Esophagus (tissue), 2 donors: ENCODE measurements around the gene AKAP17A. TPM values are rescaled to one million over a fixed set of nuclear protein-coding genes. Genes with fewer than 3 reads are reported as not detected.

Experiments used
- H3K27ac ChIP-seq, 2 donors: one replicate each; pipeline ENCODE4 v1.5.1; 2013; ENCODE audit warnings: low read depth in 2 of 2, mild to moderate bottlenecking in 2 of 2, inconsistent platforms in 1 of 2, low read length in 1 of 2, moderate library complexity in 1 of 2
- H3K27me3 ChIP-seq, 2 donors: one replicate each; pipeline ENCODE4 v1.6.1; 2013; ENCODE audit warnings: low read length in 2 of 2, control low read depth in 1 of 2, mild to moderate bottlenecking in 1 of 2; ENCODE audit not compliant: insufficient read depth in 2 of 2, control insufficient read depth in 1 of 2
- H3K36me3 ChIP-seq, 2 donors: one replicate each; pipeline ENCODE4 v1.6.1; 2013; ENCODE audit warnings: low read length in 1 of 2; ENCODE audit not compliant: control insufficient read depth in 2 of 2, insufficient read depth in 2 of 2
- H3K4me1 ChIP-seq, 2 donors: one replicate each; pipeline ENCODE4 v1.6.1; 2013; ENCODE audit warnings: low read length in 1 of 2; ENCODE audit not compliant: control insufficient read depth in 2 of 2, insufficient read depth in 2 of 2
- H3K4me3 ChIP-seq, 2 donors: one replicate each; pipeline ENCODE4 v1.5.1; 2013; ENCODE audit warnings: low read length in 2 of 2, mild to moderate bottlenecking in 2 of 2, low read depth in 1 of 2, moderate library complexity in 1 of 2
- H3K9me3 ChIP-seq, 2 donors: one replicate each; pipeline ENCODE4 v1.6.1; 2013; ENCODE audit warnings: mild to moderate bottlenecking in 2 of 2, low read depth in 1 of 2, low read length in 1 of 2, moderate library complexity in 1 of 2; ENCODE audit not compliant: control insufficient read depth in 2 of 2, insufficient read depth in 1 of 2
- WGBS, 2 donors: extraction: QIAGEN DNeasy Blood & Tissue Kit; methylation state at CpG; one replicate each; pipeline ENCODE4 v1.1.7; 2013; 5-methylcytosine and 5-hydroxymethylcytosine counted together
- polyA plus RNA-seq, 2 donors: library from polyadenylated mRNA; stranded (reverse); fragments of 200-250 nt; gene quantifications; one replicate each; pipeline ENCODE4 v1.2.3, GENCODE V29; 2013
- donor health status: healthy with polysubstance abuse.
- donor health status: Bipolar disorder and iron deficiency.

AKAP17A gene
- polyA plus RNA-seq, 2 donors = 23.9 to 42.8 TPM

DNA sequence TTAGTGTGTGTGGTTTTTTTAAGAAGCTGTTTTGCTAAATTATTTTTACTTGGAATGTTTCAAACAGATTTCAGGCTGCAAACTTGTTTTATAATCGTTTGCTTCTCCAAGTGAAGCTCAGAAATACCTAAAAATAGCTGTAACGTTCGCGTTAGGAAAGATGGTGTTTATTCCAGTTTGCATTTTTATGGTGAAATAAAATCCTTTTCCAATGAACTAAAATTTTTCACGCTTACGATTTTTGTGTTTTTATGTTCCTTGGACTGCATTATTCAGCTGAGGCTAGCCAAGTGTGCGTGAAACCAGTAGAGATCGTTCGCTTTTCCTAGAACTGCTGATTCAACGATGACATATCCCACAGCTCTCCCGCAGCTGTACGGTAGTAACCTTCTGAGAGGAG lies 10.9 kb downstream of the AKAP17A start:
- H3K36me3 ChIP-seq = peaks cover 31 to 49% of the 10 kb centered on the region in 2 donors
- peaks cover 0 to 2% of the 10 kb centered on the region in 2 donors for H3K4me1 ChIP-seq
- 98% methylated on average over 12 of the region's 12 CpGs for WGBS, 2 donors
- no peak overlapping the region for H3K27ac ChIP-seq
- no peak overlapping the region for H3K4me3 ChIP-seq
- no peaks in the 10 kb centered on the region for H3K27me3 ChIP-seq
- H3K9me3 ChIP-seq = peaks cover 0 to 18% of the 10 kb centered on the region in 2 donors

DNA sequence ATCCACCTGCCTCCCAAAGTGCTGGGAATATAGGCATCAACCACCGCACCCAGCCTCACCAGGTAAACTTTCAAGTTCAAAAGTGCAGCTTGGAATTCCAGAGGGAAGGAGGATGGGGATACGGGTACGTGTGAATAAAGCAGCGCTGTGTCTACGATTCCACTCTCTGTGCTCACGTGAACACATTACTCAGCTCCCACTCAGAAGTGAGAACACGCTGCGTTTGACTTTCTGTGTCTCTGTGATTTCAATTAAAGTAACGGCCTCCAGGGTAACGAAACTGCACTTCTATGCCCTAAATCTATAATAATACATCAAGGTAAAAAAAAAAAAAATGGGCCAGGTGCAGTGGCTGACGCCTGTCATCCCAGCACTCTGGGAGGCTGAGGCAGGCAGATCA lies 15.1 kb downstream of the AKAP17A start:
- Histone ChIP-seq H3K27me3 (no peaks in the 10 kb centered on the region), H3K4me3 (no peak overlapping the region), H3K9me3 (peaks cover 0 to 7% of the 10 kb centered on the region in 2 donors), H3K36me3 (peaks cover 6 to 7% of the 10 kb centered on the region in 2 donors), H3K27ac (no peak overlapping the region), H3K4me1 (no peaks in the 10 kb centered on the region)
- WGBS, 2 donors = 93 to 94% methylated on average over 11 of the region's 11 CpGs

DNA sequence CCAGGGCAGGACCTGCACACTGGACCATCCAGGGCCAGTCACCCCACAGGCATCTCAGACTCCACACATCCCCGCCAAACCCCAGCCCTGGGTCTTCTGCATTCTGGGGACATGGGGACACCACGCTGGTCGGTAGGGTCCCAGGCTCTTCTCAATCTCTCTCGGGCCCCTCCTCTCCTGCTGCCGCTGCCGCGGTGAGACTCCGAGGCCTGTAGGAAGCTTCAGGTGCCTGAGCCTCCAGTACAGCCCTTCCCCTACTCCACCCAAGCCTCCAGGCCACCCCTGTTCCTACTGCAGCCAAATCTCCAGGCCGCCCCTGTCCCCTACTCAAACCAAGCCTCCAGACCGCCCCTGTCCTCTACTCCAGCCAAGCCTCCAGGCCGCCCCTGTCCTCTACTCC lies 17.9 kb downstream of the AKAP17A start:
- 80 to 95% methylated on average over 9 to 11 of the region's 11 CpGs for WGBS, 2 donors
- Histone ChIP-seq H3K27ac (no peak overlapping the region), H3K27me3 (no peaks in the 10 kb centered on the region), H3K4me3 (no peak overlapping the region), H3K36me3 (peaks cover 0 to under 1% of the 10 kb centered on the region in 2 donors), H3K9me3 (no peaks in the 10 kb centered on the region), H3K4me1 (no peaks in the 10 kb centered on the region)

- H3K4me1 ChIP-seq = no peaks in the 10 kb centered on the region
- H3K36me3 ChIP-seq = no peaks in the 10 kb centered on the region
- H3K27me3 ChIP-seq = no peaks in the 10 kb centered on the region
- H3K27ac ChIP-seq = no peak overlapping the region
- no peaks in the 10 kb centered on the region for H3K9me3 ChIP-seq
- no peak overlapping the region for H3K4me3 ChIP-seq
- 89 to 90% methylated on average over 9 to 10 of the region's 10 CpGs for WGBS, 2 donors
Measured at GRCh38 chrX:1609762-1610161, 18.4 kb downstream of the AKAP17A start.

GRCh38 chrX:1610166-1610565 lies 18.8 kb downstream of the AKAP17A start:
- Histone ChIP-seq H3K27me3 (no peaks in the 10 kb centered on the region), H3K36me3 (no peaks in the 10 kb centered on the region), H3K27ac (no peak overlapping the region), H3K4me3 (no peak overlapping the region), H3K9me3 (no peaks in the 10 kb centered on the region), H3K4me1 (no peaks in the 10 kb centered on the region)
- WGBS, 2 donors = 77 to 80% methylated on average over 15 of the region's 15 CpGs

- no peak overlapping the region for H3K27ac ChIP-seq
- H3K9me3 ChIP-seq = no peaks in the 10 kb centered on the region
- WGBS, 2 donors = 80 to 83% methylated on average over 12 of the region's 12 CpGs
- no peak overlapping the region for H3K4me3 ChIP-seq
- H3K27me3 ChIP-seq = no peaks in the 10 kb centered on the region
- H3K4me1 ChIP-seq = no peaks in the 10 kb centered on the region
- H3K36me3 ChIP-seq = no peaks in the 10 kb centered on the region
Measured at GRCh38 chrX:1610736-1611135, 19.3 kb downstream of the AKAP17A start.

GRCh38 chrX:1612641-1613286 lies 21.4 kb downstream of the AKAP17A start:
- 86 to 89% methylated on average over 5 of the region's 5 CpGs for WGBS, 2 donors
- Histone ChIP-seq H3K4me1 (no peaks in the 10 kb centered on the region), H3K36me3 (no peaks in the 10 kb centered on the region), H3K9me3 (no peaks in the 10 kb centered on the region), H3K27me3 (no peaks in the 10 kb centered on the region), H3K4me3 (no peak overlapping the region), H3K27ac (no peak overlapping the region)

DNA sequence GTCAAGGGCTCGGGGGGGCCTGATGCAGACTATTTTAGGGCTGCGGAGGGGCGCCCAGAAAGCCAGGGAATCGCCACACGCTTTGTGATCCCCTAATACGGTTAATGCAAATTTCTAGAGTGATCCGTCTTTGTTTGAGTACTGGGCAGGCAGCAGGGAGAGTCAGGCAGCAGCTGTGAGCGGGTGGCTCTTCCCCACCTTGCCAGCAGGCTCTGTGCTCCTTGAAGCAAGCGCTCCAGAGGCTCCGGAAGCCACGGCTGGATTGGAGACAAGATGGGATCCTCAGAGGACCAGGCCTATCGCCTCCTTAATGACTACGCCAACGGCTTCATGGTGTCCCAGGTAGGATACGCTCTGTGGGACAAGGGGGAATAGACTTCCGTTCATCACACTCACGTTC lies 23.5 kb downstream of the AKAP17A start, which contains the start of gene ASMT:
Gene ASMT, plus strand, starts transcription at position 133 of the 400 bp plus-strand sequence. Its CDS starts 141 bp downstream, at position 274.
- WGBS, 2 donors = 74 to 77% methylated on average over 17 of the region's 17 CpGs
- Histone ChIP-seq H3K36me3 (no peaks in the 10 kb centered on the region), H3K27me3 (no peaks in the 10 kb centered on the region), H3K27ac (no peak within 1 kb of the TSS), H3K4me1 (no peaks in the 10 kb centered on the region), H3K9me3 (no peaks in the 10 kb centered on the region), H3K4me3 (no peak within 1 kb of the TSS)

GRCh38 chrX:1618689-1619088 lies 27.3 kb downstream of the AKAP17A start:
- Histone ChIP-seq H3K27ac (no peak overlapping the region), H3K36me3 (no peaks in the 10 kb centered on the region), H3K4me1 (no peaks in the 10 kb centered on the region), H3K4me3 (no peak overlapping the region), H3K27me3 (no peaks in the 10 kb centered on the region), H3K9me3 (no peaks in the 10 kb centered on the region)
- WGBS, 2 donors = 55 to 62% methylated on average over 4 of the region's 4 CpGs

DNA sequence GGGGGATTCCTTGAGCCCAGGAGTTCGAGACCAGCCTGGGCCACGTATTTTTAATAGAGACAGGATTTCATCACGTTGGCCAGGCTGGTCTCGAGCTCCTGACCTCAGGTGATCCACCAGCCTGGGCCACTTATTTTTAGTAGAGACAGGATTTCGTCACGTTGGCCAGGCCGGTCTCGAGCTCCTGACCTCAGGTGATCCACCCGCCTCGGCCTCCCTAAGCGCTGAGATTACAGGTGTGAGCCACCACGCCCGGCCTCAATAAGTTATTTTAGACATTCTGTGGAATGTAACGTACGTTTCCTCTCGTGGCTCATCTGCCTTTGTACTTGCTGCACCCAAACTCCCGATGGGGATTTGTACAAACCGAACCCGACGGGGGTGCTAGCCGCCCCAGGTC lies 32.3 kb downstream of the AKAP17A start:
- H3K27me3 ChIP-seq = no peaks in the 10 kb centered on the region
- no peak overlapping the region for H3K4me3 ChIP-seq
- WGBS, 2 donors = 78 to 82% methylated on average over 21 of the region's 21 CpGs
- no peaks in the 10 kb centered on the region for H3K4me1 ChIP-seq
- no peak overlapping the region for H3K27ac ChIP-seq
- H3K9me3 ChIP-seq = no peaks in the 10 kb centered on the region
- no peaks in the 10 kb centered on the region for H3K36me3 ChIP-seq
